Activated T-helper 1 cell treated with anti-CD3 and anti-CD28 coated beads, Interleukin-2, amount 50 U/mL, for 16 hours (primary cell): ENCODE measurements around the gene YY1.

Experiments used
- DNase-seq, 2 donors: peaks; one replicate each; pipeline ENCODE4 v3.0.0-alpha.2; 2020; ENCODE audit warnings: low read depth in 1 of 2, low spot score in 1 of 2

YY1 gene

DNA sequence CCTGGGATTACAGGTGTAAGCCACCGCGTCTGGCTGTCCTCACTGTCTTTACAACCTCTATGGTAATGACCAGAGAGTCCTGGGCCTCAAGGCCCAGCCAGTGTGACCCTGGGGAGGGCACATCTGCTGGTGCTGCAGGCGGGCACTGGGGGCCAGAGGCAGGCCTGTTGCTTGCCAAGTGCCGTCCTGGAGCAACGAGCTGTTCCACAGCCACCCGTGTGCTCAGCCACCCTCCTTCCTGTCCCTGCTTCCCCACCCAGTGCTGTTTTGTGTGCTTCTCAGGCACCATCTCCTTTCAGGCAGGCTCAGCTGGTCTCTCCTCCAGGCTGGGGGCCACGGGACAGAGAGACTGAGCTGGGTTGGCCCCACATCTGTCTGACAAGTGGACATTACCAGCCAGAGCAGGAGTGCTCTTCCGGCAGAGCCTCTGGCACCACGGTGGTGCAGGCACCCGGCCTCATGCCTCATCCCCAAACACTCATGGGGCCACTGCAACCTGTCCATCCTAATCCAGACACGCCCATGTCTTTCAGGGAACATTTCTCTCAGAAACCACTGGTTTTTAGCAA, 93.2 kb downstream of the YY1 start:
- no peak for DNase-seq
